ENCODE data around the gene SGMS1. TPM values are rescaled to one million over a fixed set of nuclear protein-coding genes. Genes with fewer than 3 reads are reported as not detected.
A peak's percentile ranks its signal among the peaks of the same experiment; 100 is the strongest.

The SGMS1 gene
- total and polyA plus RNA-seq, 2 donors (not counting 1 experiment from before 2014, with no cell fraction given): 10.0 to 43.5 TPM

DNA sequence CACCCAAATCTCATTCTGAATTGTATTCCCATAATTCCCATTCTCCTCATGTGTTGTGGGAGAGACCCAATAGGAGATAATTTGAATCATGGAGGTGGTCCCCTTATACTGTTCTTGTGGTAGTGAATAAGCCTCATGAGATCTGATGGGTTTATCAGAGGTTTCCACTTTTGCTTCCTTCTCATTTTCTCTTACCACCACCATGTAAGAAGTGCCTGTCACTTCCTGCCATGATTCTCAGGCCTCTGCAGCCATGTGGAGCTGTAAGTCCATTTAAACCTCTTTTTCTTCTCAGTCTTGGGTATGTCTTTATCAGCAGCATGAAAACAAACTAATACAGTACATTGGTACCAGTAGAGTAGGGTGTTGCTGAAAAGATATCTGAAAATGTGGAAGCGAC lies 274.2 kb downstream of the SGMS1 start:
- no peaks in the 10 kb centered on the region for H3K27me3 ChIP-seq (replicated peaks in 1 of 4; ENCODE audit: control extremely low read depth in 1 of 4, control insufficient read depth in 3 of 4, insufficient read depth in 4 of 4, low read length in 3 of 4)
- peaks cover 7% of the 10 kb centered on the region for H3K9me3 Mint-ChIP-seq (ENCODE audit: insufficient read depth)
- 100% methylated on average over 1 of the region's 1 CpG for WGBS (ENCODE audit: insufficient coverage)
- no peak overlapping the region for H3K4me2 ChIP-seq (replicated peaks; ENCODE audit: low read depth, low read length, poor library complexity, severe bottlenecking)
- POLR2A ChIA-PET: no interaction called here
- H3K4me1 ChIP-seq (ENCODE audit: control insufficient read depth in 2 of 2, insufficient read depth in 2 of 2, low read length in 2 of 2): peaks cover 12 to 13% of the 10 kb centered on the region in 2 donors
- no peaks in the 10 kb centered on the region for H3K27me3 Mint-ChIP-seq
- TF ChIP-seq, protein P1, sequence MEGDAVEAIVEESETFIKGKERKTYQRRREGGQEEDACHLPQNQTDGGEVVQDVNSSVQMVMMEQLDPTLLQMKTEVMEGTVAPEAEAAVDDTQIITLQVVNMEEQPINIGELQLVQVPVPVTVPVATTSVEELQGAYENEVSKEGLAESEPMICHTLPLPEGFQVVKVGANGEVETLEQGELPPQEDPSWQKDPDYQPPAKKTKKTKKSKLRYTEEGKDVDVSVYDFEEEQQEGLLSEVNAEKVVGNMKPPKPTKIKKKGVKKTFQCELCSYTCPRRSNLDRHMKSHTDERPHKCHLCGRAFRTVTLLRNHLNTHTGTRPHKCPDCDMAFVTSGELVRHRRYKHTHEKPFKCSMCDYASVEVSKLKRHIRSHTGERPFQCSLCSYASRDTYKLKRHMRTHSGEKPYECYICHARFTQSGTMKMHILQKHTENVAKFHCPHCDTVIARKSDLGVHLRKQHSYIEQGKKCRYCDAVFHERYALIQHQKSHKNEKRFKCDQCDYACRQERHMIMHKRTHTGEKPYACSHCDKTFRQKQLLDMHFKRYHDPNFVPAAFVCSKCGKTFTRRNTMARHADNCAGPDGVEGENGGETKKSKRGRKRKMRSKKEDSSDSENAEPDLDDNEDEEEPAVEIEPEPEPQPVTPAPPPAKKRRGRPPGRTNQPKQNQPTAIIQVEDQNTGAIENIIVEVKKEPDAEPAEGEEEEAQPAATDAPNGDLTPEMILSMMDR (IDR thresholded peaks at IDR 0.05): no peak
- no peak for TF ChIP-seq EZH2 (IDR thresholded peaks at IDR 0.05; ENCODE audit: borderline replicate concordance, insufficient read depth, low read depth, low read length, poor library complexity, severe bottlenecking)
- intact Hi-C loops (cut with micrococcal nuclease): no loop called here
- ATAC-seq (ENCODE audit: low read depth) (no peak), DNase-seq (no peak)
- H2AFZ ChIP-seq (ENCODE audit: insufficient read depth, low read depth, low read length, poor library complexity, severe bottlenecking): no peak overlapping the region
- H3K79me2 ChIP-seq (ENCODE audit: control insufficient read depth, insufficient read depth, low read length): peaks cover 27% of the 10 kb centered on the region
- H3K4me3 Mint-ChIP-seq: no peak overlapping the region
- no peak overlapping the region for H3K4me3 ChIP-seq (ENCODE audit: control extremely low read depth in 1 of 5, extremely low read depth in 1 of 5, insufficient read depth in 1 of 5, low read depth in 2 of 5, low read length in 4 of 5)
- no peak overlapping the region for H3K9ac ChIP-seq (ENCODE audit: low read length)
- H3K9me3 ChIP-seq (ENCODE audit: control extremely low read depth in 1 of 3, control insufficient read depth in 2 of 3, insufficient read depth in 1 of 3, low read length in 2 of 3): peaks cover 2 to 8% (median 6%) of the 10 kb centered on the region in 3 donors
- H4K20me1 ChIP-seq (ENCODE audit: control insufficient read depth, insufficient read depth, low read length, poor library complexity, severe bottlenecking): no peaks in the 10 kb centered on the region
- H3K4me1 Mint-ChIP-seq: peaks cover 18% of the 10 kb centered on the region
- H3K27ac ChIP-seq (ENCODE audit: low read length in 2 of 2): no peak overlapping the region
- peaks cover 2 to 4% of the 10 kb centered on the region in 2 experiments for H3K36me3 ChIP-seq (replicated peaks in 1 of 2; ENCODE audit: control extremely low read depth in 1 of 2, control insufficient read depth in 1 of 2, extremely low read depth in 1 of 2, insufficient read depth in 2 of 2, low read length in 1 of 2)
- CTCF ChIA-PET: interaction anchor here (0.8 kb wide), 1 partner anchor 24 kb away, joined by 3 read pairs; no protein-coding TSS in a partner anchor
- H3K27ac Mint-ChIP-seq: no peak overlapping the region

DNA sequence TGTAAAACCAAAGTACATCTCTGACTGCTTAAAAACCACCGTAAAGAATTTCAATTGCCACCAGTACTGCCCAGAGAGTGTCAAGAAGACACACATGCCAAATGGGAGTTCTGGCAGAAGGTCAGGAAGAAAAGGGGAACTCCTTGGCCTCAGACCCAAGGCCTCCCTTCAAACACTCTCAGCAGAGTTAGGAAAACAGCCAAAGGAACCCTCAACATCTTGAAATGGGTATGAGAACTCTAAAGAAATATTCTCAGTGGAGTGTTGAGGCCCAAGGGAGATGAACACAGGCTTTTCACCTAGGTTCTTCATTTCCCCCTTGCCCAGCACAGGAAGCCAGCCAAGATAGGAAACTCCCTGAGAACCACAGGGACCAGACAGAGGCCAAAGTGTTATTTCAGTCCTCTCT lies 276.4 kb downstream of the SGMS1 start:
- Mint-ChIP-seq H3K4me1 (peaks cover 18% of the 10 kb centered on the region), H3K9me3 (ENCODE audit: insufficient read depth) (peaks cover 7% of the 10 kb centered on the region), H3K4me3 (peak overlapping the region; percentile 5), H3K27me3 (no peaks in the 10 kb centered on the region), H3K27ac (peak overlapping the region; percentile 18)
- Histone ChIP-seq H3K36me3 (replicated peaks in 1 of 2; ENCODE audit: control extremely low read depth in 1 of 2, control insufficient read depth in 1 of 2, extremely low read depth in 1 of 2, insufficient read depth in 2 of 2, low read length in 1 of 2) (peaks cover 4 to 20% of the 10 kb centered on the region in 2 experiments), H3K9me3 (ENCODE audit: control extremely low read depth in 1 of 3, control insufficient read depth in 2 of 3, insufficient read depth in 1 of 3, low read length in 2 of 3) (peaks cover 2 to 8% (median 6%) of the 10 kb centered on the region in 3 donors), H3K79me2 (ENCODE audit: control insufficient read depth, insufficient read depth, low read length) (peaks cover 38% of the 10 kb centered on the region), H4K20me1 (ENCODE audit: control insufficient read depth, insufficient read depth, low read length, poor library complexity, severe bottlenecking) (no peaks in the 10 kb centered on the region), H3K27me3 (replicated peaks in 1 of 4; ENCODE audit: control extremely low read depth in 1 of 4, control insufficient read depth in 3 of 4, insufficient read depth in 4 of 4, low read length in 3 of 4) (no peaks in the 10 kb centered on the region), H3K4me1 (ENCODE audit: control insufficient read depth in 2 of 2, insufficient read depth in 2 of 2, low read length in 2 of 2) (peaks cover 12 to 13% of the 10 kb centered on the region in 2 donors), H3K4me2 (replicated peaks; ENCODE audit: low read depth, low read length, poor library complexity, severe bottlenecking) (peak overlapping the region; percentile 27), H3K27ac (ENCODE audit: low read length in 2 of 2) (no peak overlapping the region), H2AFZ (ENCODE audit: insufficient read depth, low read depth, low read length, poor library complexity, severe bottlenecking) (no peak overlapping the region), H3K4me3 (ENCODE audit: control extremely low read depth in 1 of 5, extremely low read depth in 1 of 5, insufficient read depth in 1 of 5, low read depth in 2 of 5, low read length in 4 of 5) (no peak overlapping the region), H3K9ac (ENCODE audit: low read length) (no peak overlapping the region)
- peak; percentile 21 for ATAC-seq (ENCODE audit: low read depth)
- CTCF ChIA-PET: interaction anchor here (1.4 kb wide), 1 partner anchor 13 kb away, joined by 3 read pairs; no protein-coding TSS in a partner anchor
- TF ChIP-seq, protein P1 (IDR thresholded peaks at IDR 0.05): no peak
- TF ChIP-seq EZH2 (IDR thresholded peaks at IDR 0.05; ENCODE audit: borderline replicate concordance, insufficient read depth, low read depth, low read length, poor library complexity, severe bottlenecking): no peak
- POLR2A ChIA-PET: no interaction called here
- intact Hi-C loops (cut with micrococcal nuclease): no loop called here
- WGBS (ENCODE audit: insufficient coverage): 0% methylated on average over 1 of the region's 1 CpG
- peak; percentile 20 for DNase-seq
